GM19463 (cell line): Measurements from ENCODE around the gene SLC6A16.
"Not testable (repeated sequence)": the region's sequence is repeated elsewhere in the genome, so short reads cannot be mapped to it uniquely, and the experiment has no call there.

Source experiments
- ATAC-seq: cut with Tn5 transposase; IDR thresholded peaks from one replicate; pipeline ENCODE4 v1.9.1; 2021; ENCODE audit warnings: mild to moderate bottlenecking, moderate library complexity; ENCODE audit not compliant: unreplicated experiment

The SLC6A16 gene

DNA sequence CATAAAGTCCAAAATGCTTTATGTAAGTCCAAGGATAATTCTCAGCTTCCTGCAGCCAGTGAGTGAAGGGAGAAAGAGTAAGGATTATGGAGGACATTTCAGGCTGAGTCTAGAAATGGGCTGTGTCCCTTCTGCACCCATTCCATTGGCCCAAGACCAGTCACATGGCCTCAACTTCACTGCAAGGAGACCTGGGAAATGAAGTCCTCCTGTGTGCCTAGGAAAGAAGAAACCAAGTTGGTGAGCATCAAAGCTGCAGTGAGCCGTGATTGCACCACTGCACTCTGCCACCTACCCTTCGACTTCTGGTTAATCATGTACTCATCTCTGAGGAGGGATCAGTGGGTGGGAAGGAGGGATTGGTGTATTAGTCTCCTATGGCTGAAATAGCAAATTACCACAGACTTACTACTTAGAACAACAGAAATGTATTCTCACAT lies 6.6 kb upstream of the SLC6A16 start:
- ATAC-seq = peak; percentile 41

DNA sequence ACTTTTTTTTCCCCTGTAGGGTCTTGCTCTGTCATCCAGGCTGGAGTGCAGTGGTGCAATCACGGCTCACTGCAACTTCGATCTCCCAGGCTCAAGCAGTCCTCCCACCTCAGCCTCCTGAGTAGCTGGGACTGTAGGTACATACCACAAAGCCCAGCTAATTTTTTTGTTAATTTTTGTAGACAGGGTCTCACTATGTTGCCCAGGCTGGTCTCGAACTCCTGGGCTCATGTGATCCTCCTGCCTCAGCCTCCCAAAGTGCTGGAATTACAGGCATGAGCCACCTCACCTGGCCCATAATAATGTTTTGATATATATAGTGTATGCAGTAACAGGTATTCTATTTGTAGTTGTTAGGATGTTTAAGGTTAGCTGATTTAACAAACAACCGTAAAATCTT lies 6.2 kb upstream of the SLC6A16 start:
- not testable (repeated sequence) for ATAC-seq

GRCh38 chr19:49328741-49329140 lies 3.8 kb upstream of the SLC6A16 start:
- ATAC-seq = no peak

GRCh38 chr19:49327878-49328544 lies 3.0 kb upstream of the SLC6A16 start:
- ATAC-seq = no peak

DNA sequence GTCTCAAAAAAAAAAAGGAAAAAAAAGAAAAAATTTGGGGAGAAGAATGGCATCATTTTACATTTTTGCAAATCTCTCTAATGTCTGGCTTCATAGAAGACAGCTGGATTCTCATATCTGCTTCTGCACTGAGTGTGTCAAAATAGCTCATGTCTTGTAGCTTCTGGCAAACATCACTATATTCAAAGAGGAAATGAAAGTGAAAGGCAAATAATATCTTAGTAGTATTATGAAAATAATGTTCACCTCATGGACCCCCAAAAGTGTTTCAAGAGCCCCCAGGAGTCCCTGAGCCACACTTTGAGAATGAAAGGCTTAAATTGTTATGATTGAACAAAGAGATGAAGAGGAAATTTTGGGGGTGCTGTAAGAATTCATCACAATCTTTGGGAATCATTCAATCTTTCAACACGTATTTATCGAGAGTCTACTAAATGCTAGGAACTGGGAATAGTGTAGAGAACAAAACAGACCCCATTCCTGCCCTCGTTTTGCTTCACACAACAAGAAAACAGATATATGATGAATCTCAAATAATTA lies 1.2 kb upstream of the SLC6A16 start:
- ATAC-seq = no peak

GRCh38 chr19:49325756-49326155 lies 765 bp upstream of the SLC6A16 start:
- ATAC-seq = not testable (repeated sequence)

GRCh38 chr19:49318296-49318695 lies 6.7 kb downstream of the SLC6A16 start:
- ATAC-seq = no peak

- no peak for ATAC-seq
Measured at GRCh38 chr19:49316284-49316683, 8.7 kb downstream of the SLC6A16 start.

DNA sequence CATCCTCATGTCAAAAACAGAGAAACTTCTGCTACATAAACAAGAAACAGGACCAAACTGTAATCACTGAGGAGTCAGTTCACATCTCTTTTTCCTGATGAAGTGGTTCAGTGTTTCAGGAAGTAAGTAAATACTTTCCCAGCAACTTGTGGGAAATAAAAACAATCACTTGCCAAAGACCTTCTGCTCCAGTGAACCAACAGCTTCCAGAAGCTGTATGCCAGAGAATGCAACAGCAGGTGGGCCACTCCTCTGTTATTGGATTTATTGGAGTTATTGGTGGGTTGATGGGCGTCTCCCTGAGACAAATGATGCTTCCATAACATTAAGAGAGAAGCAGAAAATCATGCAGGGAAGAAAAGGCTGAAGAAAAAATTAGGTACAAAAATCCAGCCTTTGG lies 9.9 kb downstream of the SLC6A16 start:
- no peak for ATAC-seq

DNA sequence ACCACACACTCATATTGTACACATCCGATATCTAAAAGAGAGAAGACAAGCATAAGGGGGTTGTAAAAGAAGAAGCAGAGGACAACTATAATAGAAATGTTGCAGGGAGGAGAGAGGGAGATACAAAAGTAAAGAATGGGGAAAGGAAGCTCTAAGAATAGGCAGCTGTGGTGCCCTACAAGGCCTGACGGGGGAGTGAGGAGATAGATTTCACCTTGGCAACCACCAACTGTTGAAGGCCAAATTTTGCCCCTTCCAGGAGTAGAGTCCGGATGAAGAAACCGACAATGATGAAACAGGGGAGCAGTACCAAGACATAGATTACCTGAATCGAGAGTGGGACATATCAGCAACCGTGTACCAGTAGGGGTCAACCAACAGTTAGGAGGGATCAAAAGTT lies 15.9 kb downstream of the SLC6A16 start:
- ATAC-seq = no peak

GRCh38 chr19:49306734-49307133 lies 18.3 kb downstream of the SLC6A16 start:
- ATAC-seq = not testable (repeated sequence)

DNA sequence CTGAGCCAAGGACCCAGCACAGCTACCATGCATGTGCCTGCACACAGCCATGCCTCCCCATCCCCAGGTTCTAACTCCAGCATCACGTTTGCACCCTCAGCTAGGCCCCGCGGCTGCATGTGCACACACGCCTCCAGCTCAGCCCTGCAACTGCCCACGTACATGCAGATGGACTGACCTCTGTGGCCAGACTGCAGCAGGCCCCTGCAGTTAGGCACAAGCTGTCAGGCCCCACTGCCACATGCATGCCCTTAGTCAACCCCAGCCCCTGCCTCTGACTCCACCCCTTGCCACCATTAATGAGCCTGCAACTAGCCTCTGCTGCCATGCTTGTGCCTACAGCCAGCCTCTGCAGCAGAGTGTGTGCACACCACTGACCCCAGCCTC lies 23.1 kb downstream of the SLC6A16 start:
- no peak for ATAC-seq

DNA sequence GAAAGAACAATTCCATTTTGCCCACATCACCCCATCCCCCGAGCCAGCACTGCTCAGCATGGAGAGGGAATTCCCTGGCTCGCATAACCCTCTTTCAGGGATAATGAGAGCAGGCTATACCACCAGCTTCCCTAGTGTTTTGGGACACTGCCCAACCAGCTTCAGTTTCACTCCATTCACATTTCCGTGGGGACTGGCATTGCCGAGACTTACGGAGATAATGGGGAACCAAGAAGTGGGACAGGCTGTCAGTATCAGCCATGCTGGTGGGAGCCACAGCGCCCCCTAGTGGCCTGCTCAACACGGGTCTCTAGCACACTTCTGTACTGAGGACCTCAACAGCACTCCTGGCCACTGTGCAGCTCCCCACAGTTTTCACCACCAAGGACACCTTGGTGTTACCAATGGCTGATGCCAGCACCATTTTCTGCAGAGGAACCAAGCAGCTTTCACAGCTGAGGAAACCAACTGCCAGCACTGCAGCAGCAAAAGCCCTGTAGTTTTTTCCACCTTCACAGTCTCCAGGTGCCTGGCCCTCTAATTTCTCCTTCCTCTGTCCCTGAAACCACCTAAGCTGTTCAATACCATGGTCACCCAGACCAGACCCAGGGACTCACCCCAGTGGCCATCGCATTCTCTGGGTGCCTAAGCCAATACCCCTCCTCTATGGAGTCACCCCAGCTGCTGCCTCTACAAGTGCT lies 23.7 kb downstream of the SLC6A16 start:
- ATAC-seq = no peak

- not testable (repeated sequence) for ATAC-seq
Measured at GRCh38 chr19:49298653-49299052, 26.3 kb downstream of the SLC6A16 start.

- ATAC-seq = no peak
Measured at GRCh38 chr19:49297403-49297802, 27.6 kb downstream of the SLC6A16 start.

DNA sequence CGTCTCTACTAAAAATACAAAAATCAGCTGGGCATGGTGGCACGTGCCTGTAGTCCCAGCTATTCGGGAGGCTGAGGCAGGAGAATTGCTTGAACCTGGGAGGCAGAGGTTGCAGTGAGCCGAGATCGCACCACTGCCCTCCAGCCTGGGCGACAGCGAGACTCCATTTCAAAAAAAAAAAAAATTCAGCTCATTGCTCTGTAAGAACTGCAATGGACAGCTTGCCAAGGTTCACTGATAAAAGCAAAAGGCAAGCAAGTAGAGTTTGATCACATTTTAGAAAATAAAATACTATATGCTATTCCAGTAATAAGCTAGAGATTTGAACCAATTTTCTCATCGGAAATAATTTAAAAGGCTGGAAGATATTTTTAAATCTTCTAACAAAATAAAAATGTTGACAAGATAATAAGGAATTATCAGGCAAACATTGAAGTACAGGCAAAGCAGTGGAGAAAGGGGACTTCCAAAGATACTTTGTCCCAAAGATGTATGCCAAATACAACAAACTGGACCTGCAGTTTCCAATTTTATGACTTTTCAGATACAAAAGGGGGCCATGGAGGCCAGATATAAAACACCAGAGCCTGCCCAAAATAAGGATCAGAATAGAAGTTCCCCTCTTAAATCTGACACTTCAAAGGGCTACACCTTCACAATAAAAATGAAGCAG lies 29.6 kb downstream of the SLC6A16 start:
- ATAC-seq = no peak

GRCh38 chr19:49294401-49294800 lies 30.6 kb downstream of the SLC6A16 start:
- no peak for ATAC-seq

- ATAC-seq = no peak
Measured at GRCh38 chr19:49290517-49290916, 34.5 kb downstream of the SLC6A16 start.

DNA sequence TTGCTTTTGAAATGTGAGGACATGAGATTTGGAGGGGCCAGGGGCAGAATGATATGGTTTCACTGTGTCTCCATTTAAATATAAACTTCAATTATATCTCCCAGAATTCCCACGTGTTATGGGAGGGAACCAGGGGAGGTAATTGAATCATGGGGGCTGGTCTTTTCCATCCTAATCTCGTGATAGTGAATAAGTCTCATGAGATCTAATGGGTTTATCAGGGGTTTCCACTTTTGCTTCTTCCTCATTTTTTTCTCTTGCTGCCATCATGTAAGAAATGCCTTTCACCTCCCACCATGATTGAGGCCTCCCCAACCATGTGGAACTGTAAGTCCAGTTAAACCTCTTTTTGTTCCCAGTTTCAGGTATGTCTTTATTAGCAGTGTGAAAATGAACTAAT lies 35.7 kb downstream of the SLC6A16 start:
- not testable (repeated sequence) for ATAC-seq

DNA sequence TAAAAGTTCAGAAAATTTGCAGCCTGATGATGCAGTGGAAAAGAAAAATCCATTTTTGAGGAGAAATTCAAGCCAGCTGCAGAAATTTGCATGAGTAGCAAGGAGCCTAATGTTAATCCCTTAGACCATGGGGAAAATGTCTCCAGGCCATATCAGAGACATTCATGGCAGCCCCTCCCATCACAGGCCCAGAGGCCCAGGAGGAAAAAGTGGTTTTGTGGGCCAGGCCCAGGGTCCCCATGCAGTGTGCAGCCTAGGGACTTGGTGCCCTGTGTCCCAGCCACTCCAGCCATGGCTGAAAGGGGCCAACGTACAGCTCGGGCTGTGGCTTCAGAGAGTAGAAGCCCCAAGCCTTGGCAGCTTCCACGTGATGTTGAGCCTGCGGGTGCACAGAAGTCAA lies 36.8 kb downstream of the SLC6A16 start:
- ATAC-seq = not testable (repeated sequence)

GRCh38 chr19:49287141-49287770 lies 37.7 kb downstream of the SLC6A16 start:
- ATAC-seq = no peak
